GM12892 (cell line): ENCODE results near the gene HSFX4.

Experiments
- POLR2A ChIP-seq: IDR thresholded peaks from 2 replicates; pipeline ENCODE4 v1.6.1; 2011; ENCODE audit warnings: low read depth, low read length, control low read depth
- POLR2AphosphoS5 ChIP-seq: IDR thresholded peaks from 2 replicates; pipeline ENCODE4 v1.6.1; 2011; ENCODE audit warnings: low read depth, low read length, control low read depth
- TAF1 ChIP-seq: IDR thresholded peaks from 2 replicates; pipeline ENCODE4 v1.6.1; 2011; ENCODE audit warnings: low read depth, mild to moderate bottlenecking, control low read depth, low read length, borderline replicate concordance

DNA sequence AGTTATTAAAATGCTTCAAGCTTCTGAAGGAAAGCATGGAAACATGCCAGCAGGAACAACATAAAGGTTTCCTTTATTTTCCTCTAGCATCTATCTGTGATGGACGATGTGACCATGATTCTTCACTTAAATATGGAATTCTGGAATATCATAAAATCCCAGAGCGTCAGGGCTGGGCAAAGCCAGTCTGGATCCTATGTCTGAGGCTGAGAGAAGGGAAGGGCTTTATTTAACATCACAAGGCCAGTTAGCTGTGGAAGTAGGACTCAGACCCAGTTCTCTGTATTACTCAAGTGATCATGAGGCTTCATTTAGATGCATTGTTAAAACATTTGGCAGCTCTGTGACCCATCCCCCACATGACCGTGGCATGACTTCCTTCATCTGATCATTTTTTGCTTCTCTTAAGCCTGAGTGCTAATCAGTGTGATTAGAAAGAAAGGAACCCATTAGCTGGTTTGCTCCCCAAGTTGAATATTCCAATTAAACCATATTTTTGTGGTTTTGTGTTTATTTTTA, 49.8 kb downstream of the HSFX4 start:
- TF ChIP-seq POLR2AphosphoS5: no peak
- TF ChIP-seq POLR2A: no peak
- no peak for TF ChIP-seq TAF1
